ENCODE measurements around the gene ARHGAP28.
"Not testable (repeated sequence)": the region's sequence is repeated elsewhere in the genome, so short reads cannot be mapped to it uniquely, and the experiment has no call there.

Gene ARHGAP28

GRCh38 chr18:6938403-6938802 lies 208.9 kb downstream of the ARHGAP28 start:
- not testable (repeated sequence) for H2BK120ac ChIP-seq (ENCODE audit: low read depth, low read length); H4K8ac ChIP-seq (ENCODE audit: low read length); H3K18ac ChIP-seq (ENCODE audit: low read depth in 1 of 2, low read length in 2 of 2); H2AK5ac ChIP-seq (ENCODE audit: low read length, severe bottlenecking); H3K23ac ChIP-seq (ENCODE audit: low read length in 2 of 2); H3K4me2 ChIP-seq (ENCODE audit: low read length, poor library complexity, severe bottlenecking); H2BK15ac ChIP-seq (ENCODE audit: low read depth, poor library complexity, severe bottlenecking); H4K91ac ChIP-seq (ENCODE audit: low read length); H2BK12ac ChIP-seq (ENCODE audit: low read length in 2 of 2); H2BK5ac ChIP-seq (ENCODE audit: low read depth, low read length, poor library complexity, severe bottlenecking); H3K4ac ChIP-seq (ENCODE audit: low read depth in 1 of 2, low read length in 2 of 2); H3K14ac ChIP-seq (ENCODE audit: low read length in 2 of 2); H3K4me1 ChIP-seq (ENCODE audit: control insufficient read depth, insufficient read depth, low read depth, low read length); H2AFZ ChIP-seq (ENCODE audit: low read depth, low read length); H3K27me3 ChIP-seq (ENCODE audit: control insufficient read depth in 1 of 2, insufficient read depth in 1 of 2, low read length in 2 of 2); DNase-seq; H3K27ac ChIP-seq (ENCODE audit: low read length, poor library complexity, severe bottlenecking); H3K9ac ChIP-seq (ENCODE audit: low read length); H3K9me3 ChIP-seq (ENCODE audit: control insufficient read depth, low read length); H3K4me3 ChIP-seq (ENCODE audit: insufficient read depth in 1 of 2, low read depth in 1 of 2, low read length in 2 of 2); H3K79me1 ChIP-seq (replicated peaks; ENCODE audit: low read length, poor library complexity, severe bottlenecking)
- peaks cover 0 to 22% of the 10 kb centered on the region in 2 experiments for H3K36me3 ChIP-seq (ENCODE audit: control insufficient read depth in 1 of 2, insufficient read depth in 2 of 2, low read depth in 1 of 2, low read length in 2 of 2)
- WGBS = no CpG with 5 or more reads among the region's 2 CpGs

- Histone ChIP-seq H4K91ac (ENCODE audit: low read length) (no peak overlapping the region), H3K4me2 (ENCODE audit: low read length, poor library complexity, severe bottlenecking) (no peak overlapping the region), H3K18ac (ENCODE audit: low read depth in 1 of 2, low read length in 2 of 2) (no peak overlapping the region), H3K4ac (ENCODE audit: low read depth in 1 of 2, low read length in 2 of 2) (no peak overlapping the region), H3K4me3 (ENCODE audit: insufficient read depth in 1 of 2, low read depth in 1 of 2, low read length in 2 of 2) (no peak overlapping the region), H3K36me3 (ENCODE audit: control insufficient read depth in 1 of 2, insufficient read depth in 2 of 2, low read depth in 1 of 2, low read length in 2 of 2) (peaks cover 0 to 25% of the 10 kb centered on the region in 2 experiments), H2AK5ac (ENCODE audit: low read length, severe bottlenecking) (no peak overlapping the region), H2BK12ac (ENCODE audit: low read length in 2 of 2) (no peak overlapping the region), H2BK15ac (ENCODE audit: low read depth, poor library complexity, severe bottlenecking) (no peak overlapping the region), H3K27me3 (ENCODE audit: control insufficient read depth in 1 of 2, insufficient read depth in 1 of 2, low read length in 2 of 2) (peaks cover 0 to 3% of the 10 kb centered on the region in 2 experiments), H2BK5ac (ENCODE audit: low read depth, low read length, poor library complexity, severe bottlenecking) (no peak overlapping the region), H3K79me1 (replicated peaks; ENCODE audit: low read length, poor library complexity, severe bottlenecking) (no peaks in the 10 kb centered on the region), H3K14ac (ENCODE audit: low read length in 2 of 2) (no peak overlapping the region), H3K27ac (ENCODE audit: low read length, poor library complexity, severe bottlenecking) (no peak overlapping the region), H3K4me1 (ENCODE audit: control insufficient read depth, insufficient read depth, low read depth, low read length) (no peaks in the 10 kb centered on the region), H2AFZ (ENCODE audit: low read depth, low read length) (no peak overlapping the region), H3K23ac (ENCODE audit: low read length in 2 of 2) (no peak overlapping the region), H3K9me3 (ENCODE audit: control insufficient read depth, low read length) (no peaks in the 10 kb centered on the region), H2BK120ac (ENCODE audit: low read depth, low read length) (no peak overlapping the region), H4K8ac (ENCODE audit: low read length) (no peak overlapping the region), H3K9ac (ENCODE audit: low read length) (no peak overlapping the region)
- WGBS = 93% methylated on average over 4 of the region's 4 CpGs
- DNase-seq = no peak
Measured at GRCh38 chr18:6939972-6940371, 210.5 kb downstream of the ARHGAP28 start.

GRCh38 chr18:6940451-6940850 lies 210.9 kb downstream of the ARHGAP28 start:
- H3K27me3 ChIP-seq (ENCODE audit: control insufficient read depth in 1 of 2, insufficient read depth in 1 of 2, low read length in 2 of 2) = peaks cover 0 to 3% of the 10 kb centered on the region in 2 experiments
- H3K27ac ChIP-seq (ENCODE audit: low read length, poor library complexity, severe bottlenecking) = no peak overlapping the region
- no peak overlapping the region for H3K4me3 ChIP-seq (ENCODE audit: insufficient read depth in 1 of 2, low read depth in 1 of 2, low read length in 2 of 2)
- no peak overlapping the region for H2AK5ac ChIP-seq (ENCODE audit: low read length, severe bottlenecking)
- H3K36me3 ChIP-seq (ENCODE audit: control insufficient read depth in 1 of 2, insufficient read depth in 2 of 2, low read depth in 1 of 2, low read length in 2 of 2) = peaks cover 0 to 27% of the 10 kb centered on the region in 2 experiments
- no peak overlapping the region for H2BK15ac ChIP-seq (ENCODE audit: low read depth, poor library complexity, severe bottlenecking)
- no peak overlapping the region for H4K91ac ChIP-seq (ENCODE audit: low read length)
- no peak for DNase-seq
- no peak overlapping the region for H3K14ac ChIP-seq (ENCODE audit: low read length in 2 of 2)
- H2BK12ac ChIP-seq (ENCODE audit: low read length in 2 of 2) = no peak overlapping the region
- H2BK5ac ChIP-seq (ENCODE audit: low read depth, low read length, poor library complexity, severe bottlenecking) = no peak overlapping the region
- H3K9me3 ChIP-seq (ENCODE audit: control insufficient read depth, low read length) = no peaks in the 10 kb centered on the region
- H3K4me2 ChIP-seq (ENCODE audit: low read length, poor library complexity, severe bottlenecking) = no peak overlapping the region
- no peak overlapping the region for H3K23ac ChIP-seq (ENCODE audit: low read length in 2 of 2)
- no peak overlapping the region for H3K18ac ChIP-seq (ENCODE audit: low read depth in 1 of 2, low read length in 2 of 2)
- 89% methylated on average over 9 of the region's 9 CpGs for WGBS
- H3K79me1 ChIP-seq (replicated peaks; ENCODE audit: low read length, poor library complexity, severe bottlenecking) = no peaks in the 10 kb centered on the region
- no peak overlapping the region for H2AFZ ChIP-seq (ENCODE audit: low read depth, low read length)
- no peak overlapping the region for H4K8ac ChIP-seq (ENCODE audit: low read length)
- no peak overlapping the region for H2BK120ac ChIP-seq (ENCODE audit: low read depth, low read length)
- H3K4me1 ChIP-seq (ENCODE audit: control insufficient read depth, insufficient read depth, low read depth, low read length) = no peaks in the 10 kb centered on the region
- H3K9ac ChIP-seq (ENCODE audit: low read length) = no peak overlapping the region
- H3K4ac ChIP-seq (ENCODE audit: low read depth in 1 of 2, low read length in 2 of 2) = no peak overlapping the region

GRCh38 chr18:6941996-6942395 lies 212.5 kb downstream of the ARHGAP28 start:
- peaks cover 0 to 3% of the 10 kb centered on the region in 2 experiments for H3K27me3 ChIP-seq (ENCODE audit: control insufficient read depth in 1 of 2, insufficient read depth in 1 of 2, low read length in 2 of 2)
- no peak overlapping the region for H4K91ac ChIP-seq (ENCODE audit: low read length)
- peaks cover 0 to 36% of the 10 kb centered on the region in 2 experiments for H3K36me3 ChIP-seq (ENCODE audit: control insufficient read depth in 1 of 2, insufficient read depth in 2 of 2, low read depth in 1 of 2, low read length in 2 of 2)
- no peak overlapping the region for H3K18ac ChIP-seq (ENCODE audit: low read depth in 1 of 2, low read length in 2 of 2)
- H2AK5ac ChIP-seq (ENCODE audit: low read length, severe bottlenecking) = no peak overlapping the region
- DNase-seq = no peak
- no peak overlapping the region for H3K4me3 ChIP-seq (ENCODE audit: insufficient read depth in 1 of 2, low read depth in 1 of 2, low read length in 2 of 2)
- H3K14ac ChIP-seq (ENCODE audit: low read length in 2 of 2) = no peak overlapping the region
- H3K9me3 ChIP-seq (ENCODE audit: control insufficient read depth, low read length) = no peaks in the 10 kb centered on the region
- WGBS = 84% methylated on average over 9 of the region's 11 CpGs
- H4K8ac ChIP-seq (ENCODE audit: low read length) = no peak overlapping the region
- H3K27ac ChIP-seq (ENCODE audit: low read length, poor library complexity, severe bottlenecking) = no peak overlapping the region
- H2AFZ ChIP-seq (ENCODE audit: low read depth, low read length) = no peak overlapping the region
- no peak overlapping the region for H2BK12ac ChIP-seq (ENCODE audit: low read length in 2 of 2)
- no peak overlapping the region for H2BK120ac ChIP-seq (ENCODE audit: low read depth, low read length)
- no peak overlapping the region for H2BK5ac ChIP-seq (ENCODE audit: low read depth, low read length, poor library complexity, severe bottlenecking)
- no peaks in the 10 kb centered on the region for H3K79me1 ChIP-seq (replicated peaks; ENCODE audit: low read length, poor library complexity, severe bottlenecking)
- H2BK15ac ChIP-seq (ENCODE audit: low read depth, poor library complexity, severe bottlenecking) = no peak overlapping the region
- H3K9ac ChIP-seq (ENCODE audit: low read length) = no peak overlapping the region
- no peaks in the 10 kb centered on the region for H3K4me1 ChIP-seq (ENCODE audit: control insufficient read depth, insufficient read depth, low read depth, low read length)
- no peak overlapping the region for H3K4ac ChIP-seq (ENCODE audit: low read depth in 1 of 2, low read length in 2 of 2)
- H3K4me2 ChIP-seq (ENCODE audit: low read length, poor library complexity, severe bottlenecking) = no peak overlapping the region
- H3K23ac ChIP-seq (ENCODE audit: low read length in 2 of 2) = no peak overlapping the region
